ENCODE results near the gene BLZF1. TPM values are rescaled to one million over a fixed set of nuclear protein-coding genes. Genes with fewer than 3 reads are reported as not detected.

Gene BLZF1
- total RNA-seq, 2 donors from 2014 or later = 14.6 to 18.4 TPM

GRCh38 chr1:169347688-169348382 lies 20.2 kb upstream of the BLZF1 start:
- Histone ChIP-seq H3K9me3 (peaks cover 0 to 2% of the 10 kb centered on the region in 2 donors), H3K4me3 (no peak overlapping the region), H3K36me3 (no peaks in the 10 kb centered on the region), H3K27me3 (no peaks in the 10 kb centered on the region), H3K4me1 (no peaks in the 10 kb centered on the region), H3K27ac (no peak overlapping the region)
- DNase-seq (ENCODE audit: low spot score) = no peak
- no peak for TF ChIP-seq CTCF (IDR thresholded peaks at IDR 0.05)

GRCh38 chr1:169348383-169349036 lies 19.5 kb upstream of the BLZF1 start:
- Histone ChIP-seq H3K27me3 (no peaks in the 10 kb centered on the region), H3K36me3 (no peaks in the 10 kb centered on the region), H3K4me1 (no peaks in the 10 kb centered on the region), H3K27ac (no peak overlapping the region), H3K9me3 (peaks cover 0 to 8% of the 10 kb centered on the region in 2 donors), H3K4me3 (no peak overlapping the region)
- peak; percentile 55 to 83 for TF ChIP-seq CTCF (IDR thresholded peaks at IDR 0.05)
- DNase-seq (ENCODE audit: low spot score) = no peak

- Histone ChIP-seq H3K27ac (no peak overlapping the region), H3K4me1 (no peaks in the 10 kb centered on the region), H3K9me3 (no peaks in the 10 kb centered on the region), H3K4me3 (no peak overlapping the region), H3K27me3 (no peaks in the 10 kb centered on the region), H3K36me3 (no peaks in the 10 kb centered on the region)
- no peak for TF ChIP-seq CTCF (IDR thresholded peaks at IDR 0.05)
- no peak for DNase-seq (ENCODE audit: low spot score)
Measured at GRCh38 chr1:169360415-169360814, 7.6 kb upstream of the BLZF1 start.

- H3K27me3 ChIP-seq = no peaks in the 10 kb centered on the region
- no peaks in the 10 kb centered on the region for H3K9me3 ChIP-seq
- H3K27ac ChIP-seq = no peak overlapping the region
- H3K36me3 ChIP-seq = no peaks in the 10 kb centered on the region
- no peak for DNase-seq (ENCODE audit: low spot score)
- no peak overlapping the region for H3K4me3 ChIP-seq
- H3K4me1 ChIP-seq = no peaks in the 10 kb centered on the region
- TF ChIP-seq CTCF (IDR thresholded peaks at IDR 0.05) = no peak
Measured at GRCh38 chr1:169361281-169361680, 6.7 kb upstream of the BLZF1 start.

GRCh38 chr1:169363046-169363730 lies 4.8 kb upstream of the BLZF1 start:
- no peak for DNase-seq (ENCODE audit: low spot score)
- H3K9me3 ChIP-seq = no peaks in the 10 kb centered on the region
- H3K36me3 ChIP-seq = no peaks in the 10 kb centered on the region
- H3K4me3 ChIP-seq = no peak overlapping the region
- no peaks in the 10 kb centered on the region for H3K4me1 ChIP-seq
- no peak for TF ChIP-seq CTCF (IDR thresholded peaks at IDR 0.05)
- H3K27ac ChIP-seq = no peak overlapping the region
- H3K27me3 ChIP-seq = no peaks in the 10 kb centered on the region

Data from right atrium auricular region (tissue), 2 donors.